GM10266 (cell line): ENCODE data around the gene TELO2.

ENCODE experiments used
- DNase-seq: peaks from one replicate; pipeline ENCODE4 v3.0.0; 2012; ENCODE audit errors: extremely low spot score
- TF ChIP-seq, protein P1 (sequence below): IDR thresholded peaks from 2 replicates; pipeline ENCODE4 v1.5.1; 2012; ENCODE audit warnings: mild to moderate bottlenecking, low read depth; ENCODE audit not compliant: control insufficient read depth, insufficient read depth; ENCODE audit errors: missing control alignments

The TELO2 gene

DNA sequence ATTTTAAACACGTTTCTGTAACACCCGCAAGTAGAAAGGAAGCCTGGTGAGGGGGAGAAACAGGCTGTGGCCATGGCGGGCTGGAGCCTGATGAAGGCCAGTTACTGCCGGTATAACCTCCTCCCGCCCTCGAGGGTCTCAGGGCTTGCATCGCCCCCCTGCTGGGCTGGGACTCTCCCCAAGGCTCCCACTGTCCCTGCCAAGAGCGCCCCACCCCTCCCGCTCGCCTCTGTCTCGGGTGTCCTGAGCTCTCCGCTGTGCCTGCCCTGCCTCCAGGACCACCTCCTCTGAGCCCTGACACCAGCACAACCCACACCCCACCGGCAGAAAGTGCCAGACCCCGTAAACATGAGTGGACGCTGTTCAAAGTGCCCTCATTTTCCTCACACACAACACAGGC, 59.0 kb downstream of the TELO2 start:
- DNase-seq, result no peak
- TF ChIP-seq, protein P1, sequence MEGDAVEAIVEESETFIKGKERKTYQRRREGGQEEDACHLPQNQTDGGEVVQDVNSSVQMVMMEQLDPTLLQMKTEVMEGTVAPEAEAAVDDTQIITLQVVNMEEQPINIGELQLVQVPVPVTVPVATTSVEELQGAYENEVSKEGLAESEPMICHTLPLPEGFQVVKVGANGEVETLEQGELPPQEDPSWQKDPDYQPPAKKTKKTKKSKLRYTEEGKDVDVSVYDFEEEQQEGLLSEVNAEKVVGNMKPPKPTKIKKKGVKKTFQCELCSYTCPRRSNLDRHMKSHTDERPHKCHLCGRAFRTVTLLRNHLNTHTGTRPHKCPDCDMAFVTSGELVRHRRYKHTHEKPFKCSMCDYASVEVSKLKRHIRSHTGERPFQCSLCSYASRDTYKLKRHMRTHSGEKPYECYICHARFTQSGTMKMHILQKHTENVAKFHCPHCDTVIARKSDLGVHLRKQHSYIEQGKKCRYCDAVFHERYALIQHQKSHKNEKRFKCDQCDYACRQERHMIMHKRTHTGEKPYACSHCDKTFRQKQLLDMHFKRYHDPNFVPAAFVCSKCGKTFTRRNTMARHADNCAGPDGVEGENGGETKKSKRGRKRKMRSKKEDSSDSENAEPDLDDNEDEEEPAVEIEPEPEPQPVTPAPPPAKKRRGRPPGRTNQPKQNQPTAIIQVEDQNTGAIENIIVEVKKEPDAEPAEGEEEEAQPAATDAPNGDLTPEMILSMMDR, result no peak

DNA sequence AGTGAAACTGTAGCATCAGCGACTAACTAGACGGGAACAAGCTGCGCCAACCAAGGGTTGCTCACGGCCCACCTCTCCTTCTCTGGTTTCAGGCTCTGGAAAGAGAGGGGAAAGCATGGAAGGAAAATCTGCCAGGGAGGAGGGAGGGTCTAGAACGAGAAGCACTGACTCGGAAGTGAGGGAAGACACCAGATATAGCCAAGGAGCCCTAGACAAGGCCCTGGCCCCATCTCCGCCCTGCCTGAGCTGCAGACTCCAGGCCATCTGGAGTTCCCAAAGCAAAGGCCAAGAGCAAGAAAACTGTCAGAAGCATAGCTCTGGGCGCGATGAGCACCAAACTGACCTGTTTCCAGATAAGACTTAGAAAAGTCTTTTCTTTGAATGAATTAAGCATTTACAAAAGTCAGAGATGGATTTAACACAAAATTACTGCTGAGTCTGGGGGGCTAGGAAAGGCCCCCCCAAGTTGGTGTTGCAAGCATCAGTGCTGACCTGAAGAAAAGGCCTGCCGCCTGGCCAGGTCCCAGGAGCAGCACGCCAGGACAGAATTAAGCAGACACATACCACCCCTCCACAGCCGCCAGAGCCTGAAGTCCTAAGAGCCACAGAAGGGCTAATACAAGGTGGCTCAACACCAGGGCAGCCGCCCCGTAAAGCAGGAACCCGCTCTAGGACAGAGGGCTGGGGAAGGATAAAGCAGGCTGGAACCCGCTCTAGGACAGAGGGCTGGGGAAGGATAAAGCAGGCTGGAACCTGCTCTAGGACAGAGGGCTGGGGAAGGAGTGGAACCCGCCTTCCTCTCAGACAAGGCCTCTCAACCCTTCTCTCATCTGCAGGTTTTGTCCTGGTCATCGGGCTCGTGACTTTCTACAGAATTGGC, 61.0 kb downstream of the TELO2 start:
- no peak for DNase-seq
- TF ChIP-seq, protein P1, result no peak

DNA sequence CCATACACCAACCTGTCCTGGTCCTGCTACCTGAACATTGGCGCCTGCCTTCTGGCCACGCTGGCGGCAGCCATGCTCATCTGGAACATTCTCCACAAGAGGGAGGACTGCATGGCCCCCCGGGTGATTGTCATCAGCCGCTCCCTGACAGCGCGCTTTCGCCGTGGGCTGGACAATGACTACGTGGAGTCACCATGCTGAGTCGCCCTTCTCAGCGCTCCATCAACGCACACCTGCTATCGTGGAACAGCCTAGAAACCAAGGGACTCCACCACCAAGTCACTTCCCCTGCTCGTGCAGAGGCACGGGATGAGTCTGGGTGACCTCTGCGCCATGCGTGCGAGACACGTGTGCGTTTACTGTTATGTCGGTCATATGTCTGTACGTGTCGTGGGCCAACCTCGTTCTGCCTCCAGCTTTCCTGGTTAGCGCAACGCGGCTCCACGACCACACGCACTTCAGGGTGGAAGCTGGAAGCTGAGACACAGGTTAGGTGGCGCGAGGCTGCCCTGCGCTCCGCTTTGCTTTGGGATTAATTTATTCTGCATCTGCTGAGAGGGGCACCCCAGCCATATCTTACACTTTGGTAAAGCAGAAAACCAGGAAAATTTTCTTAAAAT, 61.8 kb downstream of the TELO2 start:
- no peak for DNase-seq
- TF ChIP-seq, protein P1, result no peak

DNA sequence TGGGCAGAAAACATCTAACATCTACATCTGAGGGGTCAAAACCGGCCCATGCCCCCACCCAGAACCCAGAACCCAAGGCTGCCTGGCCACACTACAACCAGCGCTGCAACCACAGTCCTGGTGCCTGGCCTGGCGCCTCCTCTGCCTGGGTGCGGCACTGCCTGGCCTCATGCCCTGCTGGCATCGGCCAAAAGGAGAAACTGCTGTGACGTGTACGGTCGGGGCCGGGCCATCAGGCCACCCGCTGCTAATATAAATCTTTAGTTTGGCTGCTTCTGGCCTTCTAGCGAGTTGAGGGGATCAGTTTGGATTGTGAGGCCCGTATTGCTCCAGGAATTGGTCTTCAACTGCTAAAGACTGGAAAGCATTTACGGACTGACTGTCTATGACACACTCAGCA, 63.1 kb downstream of the TELO2 start:
- TF ChIP-seq, protein P1, result no peak
- DNase-seq, result no peak

DNA sequence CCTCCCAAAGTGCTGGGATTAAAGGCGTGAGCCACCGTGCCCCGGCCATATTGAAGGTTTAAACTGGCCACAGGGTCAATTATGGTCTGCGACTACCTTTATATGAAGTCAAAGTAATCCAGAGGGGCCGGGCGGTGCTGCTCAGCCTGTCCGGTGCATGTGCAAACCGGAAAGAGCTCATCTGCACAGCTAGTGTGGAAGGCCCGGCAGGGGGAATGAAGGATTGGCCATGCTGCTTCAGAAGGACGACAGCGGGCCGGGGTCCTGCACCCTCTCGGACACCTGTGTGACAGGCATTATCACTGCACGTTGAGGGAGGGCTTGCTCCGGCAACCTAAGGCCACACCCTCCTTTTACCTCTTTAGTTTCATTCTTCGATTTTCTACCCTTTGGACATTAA, 63.9 kb downstream of the TELO2 start:
- TF ChIP-seq, protein P1, result no peak
- no peak for DNase-seq

DNA sequence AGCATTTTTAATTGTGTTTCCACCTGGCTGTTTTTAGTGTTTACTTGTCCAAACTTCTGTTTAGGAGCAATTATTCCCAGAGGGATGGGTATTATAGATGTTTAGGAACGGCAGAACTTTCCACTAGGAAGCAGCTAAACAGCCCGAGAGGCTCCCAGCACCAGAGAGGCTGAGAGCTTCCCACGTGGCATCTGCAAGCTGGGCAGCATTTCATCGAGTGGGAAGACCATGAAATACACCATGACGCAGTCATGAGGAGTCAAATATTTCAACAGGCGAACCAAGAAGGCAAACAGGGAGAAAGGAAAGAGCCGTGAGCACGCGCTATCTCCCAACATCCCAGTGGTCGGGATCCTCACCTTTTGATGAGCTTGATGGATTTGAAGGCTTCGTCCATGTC, 64.4 kb downstream of the TELO2 start:
- TF ChIP-seq, protein P1, result no peak
- DNase-seq, result no peak

DNA sequence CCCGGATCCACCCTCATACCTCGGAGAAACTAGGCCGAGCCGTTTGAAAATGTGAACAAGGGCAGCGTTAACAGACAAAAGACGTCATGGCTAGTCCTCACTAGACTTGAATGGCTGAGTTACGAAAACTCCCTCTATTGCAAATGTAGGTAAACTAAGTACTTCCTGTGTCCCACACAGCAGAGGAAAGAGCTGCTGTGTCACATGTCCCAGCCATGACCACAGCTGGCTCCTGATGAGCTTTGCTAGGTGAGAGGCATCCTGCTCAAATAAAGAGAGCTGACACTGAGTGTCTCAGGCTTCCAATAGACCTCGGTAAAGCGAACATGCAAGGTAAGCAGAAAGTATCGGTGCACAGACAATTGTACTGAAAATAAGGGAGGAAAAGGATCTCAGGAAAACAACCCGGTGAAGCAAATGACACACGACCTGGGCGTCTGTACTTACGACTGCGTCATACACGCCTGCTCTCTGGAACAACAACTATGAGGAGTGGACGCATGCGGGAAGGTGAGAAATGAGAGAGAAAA, 66.4 kb downstream of the TELO2 start:
- no peak for DNase-seq
- TF ChIP-seq, protein P1, result no peak
